Measurements from ENCODE around the gene RABIF. TPM values are rescaled to one million over a fixed set of nuclear protein-coding genes. Genes with fewer than 3 reads are reported as not detected.

Gene RABIF
- total RNA-seq, 2 donors from 2014 or later, result 7.8 to 8.2 TPM

GRCh38 chr1:202844935-202845334 is 44.0 kb downstream of the RABIF start:
- no peak overlapping the region for H3K9ac ChIP-seq (ENCODE audit: extremely low read depth, low read length, poor library complexity, severe bottlenecking)
- H3K27ac ChIP-seq (ENCODE audit: low read depth, low read length), result no peak overlapping the region
- H3K4me3 Mint-ChIP-seq, result no peak overlapping the region
- no peaks in the 10 kb centered on the region for H3K36me3 Mint-ChIP-seq (ENCODE audit: low read depth)
- H3K27ac Mint-ChIP-seq, result no peak overlapping the region
- no peaks in the 10 kb centered on the region for H3K9me3 Mint-ChIP-seq
- H3K27me3 Mint-ChIP-seq (ENCODE audit: insufficient read depth), result peaks cover 16% of the 10 kb centered on the region
- H3K4me1 Mint-ChIP-seq, result no peaks in the 10 kb centered on the region
- 80 to 83% methylated on average over 6 of the region's 6 CpGs for WGBS, 2 experiments (ENCODE audit: insufficient coverage in 1 of 2, insufficient read length in 1 of 2)
- no peaks in the 10 kb centered on the region for H3K36me3 ChIP-seq (ENCODE audit: control insufficient read depth, insufficient read depth, low read length)
- H3K9me3 ChIP-seq (ENCODE audit: control insufficient read depth, low read length), result no peaks in the 10 kb centered on the region
- no peaks in the 10 kb centered on the region for H3K4me1 ChIP-seq (ENCODE audit: control insufficient read depth, insufficient read depth, low read length)
- no peaks in the 10 kb centered on the region for H3K27me3 ChIP-seq (ENCODE audit: control insufficient read depth, insufficient read depth, low read length, poor library complexity, severe bottlenecking)
- TF ChIP-seq CTCF (conservative IDR thresholded peaks at IDR 0.05), result no peak
- no peak overlapping the region for H3K4me3 ChIP-seq (ENCODE audit: low read length)
- no peak for DNase-seq

DNA sequence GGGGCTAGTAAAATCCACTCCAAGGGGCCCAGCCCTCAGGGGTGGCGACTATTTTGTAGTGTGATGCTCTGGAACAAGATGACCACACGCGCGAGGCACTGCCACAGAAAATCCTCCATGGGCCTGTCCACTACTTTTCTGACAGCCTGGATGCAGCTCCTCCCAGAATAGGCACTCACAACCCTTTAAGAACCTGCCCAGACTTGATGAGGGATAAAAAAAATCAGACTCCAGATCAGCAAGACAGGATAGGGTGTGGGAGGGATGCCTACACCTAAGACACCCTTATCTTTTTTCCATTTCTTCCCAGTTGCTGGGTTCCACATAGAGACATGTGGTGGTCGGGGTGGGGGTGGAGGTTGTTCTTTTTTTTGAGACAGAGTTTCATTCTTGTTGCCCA is 44.7 kb downstream of the RABIF start:
- Histone ChIP-seq H3K9ac (ENCODE audit: extremely low read depth, low read length, poor library complexity, severe bottlenecking) (no peak overlapping the region), H3K4me3 (ENCODE audit: low read length) (no peak overlapping the region), H3K36me3 (ENCODE audit: control insufficient read depth, insufficient read depth, low read length) (no peaks in the 10 kb centered on the region), H3K4me1 (ENCODE audit: control insufficient read depth, insufficient read depth, low read length) (no peaks in the 10 kb centered on the region), H3K27ac (ENCODE audit: low read depth, low read length) (no peak overlapping the region), H3K9me3 (ENCODE audit: control insufficient read depth, low read length) (no peaks in the 10 kb centered on the region), H3K27me3 (ENCODE audit: control insufficient read depth, insufficient read depth, low read length, poor library complexity, severe bottlenecking) (no peaks in the 10 kb centered on the region)
- no peak for DNase-seq
- 92% methylated on average over 5 of the region's 5 CpGs; no CpG with 5 or more reads in 1 of the 2 experiments for WGBS, 2 experiments (ENCODE audit: insufficient coverage in 1 of 2, insufficient read length in 1 of 2)
- no peak overlapping the region for H3K27ac Mint-ChIP-seq
- TF ChIP-seq CTCF (conservative IDR thresholded peaks at IDR 0.05), result no peak
- H3K4me1 Mint-ChIP-seq, result no peaks in the 10 kb centered on the region
- H3K4me3 Mint-ChIP-seq, result no peak overlapping the region
- H3K36me3 Mint-ChIP-seq (ENCODE audit: low read depth), result no peaks in the 10 kb centered on the region
- peaks cover 16% of the 10 kb centered on the region for H3K27me3 Mint-ChIP-seq (ENCODE audit: insufficient read depth)
- no peaks in the 10 kb centered on the region for H3K9me3 Mint-ChIP-seq

GRCh38 chr1:202843081-202843480 is 45.9 kb downstream of the RABIF start:
- Histone ChIP-seq H3K9me3 (ENCODE audit: control insufficient read depth, low read length) (no peaks in the 10 kb centered on the region), H3K4me3 (ENCODE audit: low read length) (no peak overlapping the region), H3K27ac (ENCODE audit: low read depth, low read length) (no peak overlapping the region), H3K36me3 (ENCODE audit: control insufficient read depth, insufficient read depth, low read length) (no peaks in the 10 kb centered on the region), H3K4me1 (ENCODE audit: control insufficient read depth, insufficient read depth, low read length) (no peaks in the 10 kb centered on the region), H3K27me3 (ENCODE audit: control insufficient read depth, insufficient read depth, low read length, poor library complexity, severe bottlenecking) (peaks cover under 1% of the 10 kb centered on the region), H3K9ac (ENCODE audit: extremely low read depth, low read length, poor library complexity, severe bottlenecking) (no peak overlapping the region)
- no peak for TF ChIP-seq CTCF (conservative IDR thresholded peaks at IDR 0.05)
- Mint-ChIP-seq H3K27ac (no peak overlapping the region), H3K36me3 (ENCODE audit: low read depth) (no peaks in the 10 kb centered on the region), H3K4me3 (no peak overlapping the region), H3K9me3 (no peaks in the 10 kb centered on the region), H3K4me1 (no peaks in the 10 kb centered on the region), H3K27me3 (ENCODE audit: insufficient read depth) (peaks cover 17% of the 10 kb centered on the region)
- WGBS, 2 experiments (ENCODE audit: insufficient coverage in 1 of 2, insufficient read length in 1 of 2), result 83 to 90% methylated on average over 10 to 11 of the region's 11 CpGs
- no peak for DNase-seq

Data from endodermal cell (in vitro differentiated cells).